ENCODE results near the gene SH3TC2. TPM values are rescaled to one million over a fixed set of nuclear protein-coding genes. Genes with fewer than 3 reads are reported as not detected.
A peak's percentile ranks its signal among the peaks of the same experiment; 100 is the strongest.

Gene SH3TC2
- polyA plus RNA-seq, 2 donors: 1.4 to 5.1 TPM

- Histone ChIP-seq H3K4me3 (ENCODE audit: low read depth in 1 of 2, low read length in 2 of 2) (no peak overlapping the region), H3K27me3 (ENCODE audit: control insufficient read depth in 1 of 2, insufficient read depth in 2 of 2, low read length in 2 of 2) (no peaks in the 10 kb centered on the region), H3K4me1 (ENCODE audit: control insufficient read depth in 2 of 2, insufficient read depth in 2 of 2, low read length in 1 of 2) (peaks cover 2 to 11% of the 10 kb centered on the region in 2 donors), H3K9me3 (ENCODE audit: control insufficient read depth in 2 of 2, insufficient read depth in 1 of 2, low read depth in 1 of 2, low read length in 1 of 2) (no peaks in the 10 kb centered on the region), H3K27ac (ENCODE audit: low read depth in 2 of 2, low read length in 1 of 2) (peak overlapping the region; percentile 67 to 79), H3K36me3 (ENCODE audit: control insufficient read depth in 2 of 2, insufficient read depth in 2 of 2, low read length in 1 of 2) (no peaks in the 10 kb centered on the region)
- WGBS, 2 donors: 71 to 74% methylated on average over 2 of the region's 2 CpGs
Measured at GRCh38 chr5:149063896-149064478, 1.1 kb upstream of the SH3TC2 start.

- no peaks in the 10 kb centered on the region for H3K36me3 ChIP-seq (ENCODE audit: control insufficient read depth in 2 of 2, insufficient read depth in 2 of 2, low read length in 1 of 2)
- 39 to 40% methylated on average over 3 of the region's 3 CpGs for WGBS, 2 donors
- no peaks in the 10 kb centered on the region for H3K27me3 ChIP-seq (ENCODE audit: control insufficient read depth in 1 of 2, insufficient read depth in 2 of 2, low read length in 2 of 2)
- no peak overlapping the region for H3K4me3 ChIP-seq (ENCODE audit: low read depth in 1 of 2, low read length in 2 of 2)
- H3K9me3 ChIP-seq (ENCODE audit: control insufficient read depth in 2 of 2, insufficient read depth in 1 of 2, low read depth in 1 of 2, low read length in 1 of 2): no peaks in the 10 kb centered on the region
- H3K27ac ChIP-seq (ENCODE audit: low read depth in 2 of 2, low read length in 1 of 2): peak overlapping the region; percentile 77 to 90
- H3K4me1 ChIP-seq (ENCODE audit: control insufficient read depth in 2 of 2, insufficient read depth in 2 of 2, low read length in 1 of 2): peaks cover 2 to 11% of the 10 kb centered on the region in 2 donors
Measured at GRCh38 chr5:149062371-149063016, 368 bp downstream of the SH3TC2 start.

- Histone ChIP-seq H3K36me3 (ENCODE audit: control insufficient read depth in 2 of 2, insufficient read depth in 2 of 2, low read length in 1 of 2) (no peaks in the 10 kb centered on the region), H3K4me3 (ENCODE audit: low read depth in 1 of 2, low read length in 2 of 2) (no peak overlapping the region), H3K27me3 (ENCODE audit: control insufficient read depth in 1 of 2, insufficient read depth in 2 of 2, low read length in 2 of 2) (no peaks in the 10 kb centered on the region), H3K27ac (ENCODE audit: low read depth in 2 of 2, low read length in 1 of 2) (peak overlapping the region in 1 of 2 donors; percentile 90), H3K4me1 (ENCODE audit: control insufficient read depth in 2 of 2, insufficient read depth in 2 of 2, low read length in 1 of 2) (peaks cover 2 to 11% of the 10 kb centered on the region in 2 donors), H3K9me3 (ENCODE audit: control insufficient read depth in 2 of 2, insufficient read depth in 1 of 2, low read depth in 1 of 2, low read length in 1 of 2) (no peaks in the 10 kb centered on the region)
- WGBS, 2 donors: 86 to 92% methylated on average over 4 of the region's 4 CpGs
Measured at GRCh38 chr5:149061341-149061740, 1.5 kb downstream of the SH3TC2 start.

GRCh38 chr5:149060325-149060724 is 2.5 kb downstream of the SH3TC2 start:
- H3K36me3 ChIP-seq (ENCODE audit: control insufficient read depth in 2 of 2, insufficient read depth in 2 of 2, low read length in 1 of 2): no peaks in the 10 kb centered on the region
- peaks cover 2 to 11% of the 10 kb centered on the region in 2 donors for H3K4me1 ChIP-seq (ENCODE audit: control insufficient read depth in 2 of 2, insufficient read depth in 2 of 2, low read length in 1 of 2)
- H3K27ac ChIP-seq (ENCODE audit: low read depth in 2 of 2, low read length in 1 of 2): peak overlapping the region in 1 of 2 donors; percentile 3
- no peak overlapping the region for H3K4me3 ChIP-seq (ENCODE audit: low read depth in 1 of 2, low read length in 2 of 2)
- H3K9me3 ChIP-seq (ENCODE audit: control insufficient read depth in 2 of 2, insufficient read depth in 1 of 2, low read depth in 1 of 2, low read length in 1 of 2): no peaks in the 10 kb centered on the region
- WGBS, 2 donors: 2 to 6% methylated on average over 1 of the region's 1 CpG
- H3K27me3 ChIP-seq (ENCODE audit: control insufficient read depth in 1 of 2, insufficient read depth in 2 of 2, low read length in 2 of 2): no peaks in the 10 kb centered on the region

- H3K36me3 ChIP-seq (ENCODE audit: control insufficient read depth in 2 of 2, insufficient read depth in 2 of 2, low read length in 1 of 2): no peaks in the 10 kb centered on the region
- no peak overlapping the region for H3K27ac ChIP-seq (ENCODE audit: low read depth in 2 of 2, low read length in 1 of 2)
- H3K4me3 ChIP-seq (ENCODE audit: low read depth in 1 of 2, low read length in 2 of 2): no peak overlapping the region
- no peaks in the 10 kb centered on the region for H3K27me3 ChIP-seq (ENCODE audit: control insufficient read depth in 1 of 2, insufficient read depth in 2 of 2, low read length in 2 of 2)
- H3K4me1 ChIP-seq (ENCODE audit: control insufficient read depth in 2 of 2, insufficient read depth in 2 of 2, low read length in 1 of 2): peaks cover 2 to 5% of the 10 kb centered on the region in 2 donors
- no peaks in the 10 kb centered on the region for H3K9me3 ChIP-seq (ENCODE audit: control insufficient read depth in 2 of 2, insufficient read depth in 1 of 2, low read depth in 1 of 2, low read length in 1 of 2)
- 74 to 77% methylated on average over 3 of the region's 3 CpGs for WGBS, 2 donors
Measured at GRCh38 chr5:149056616-149057165, 6.2 kb downstream of the SH3TC2 start.

- Histone ChIP-seq H3K4me3 (ENCODE audit: low read depth in 1 of 2, low read length in 2 of 2) (no peak overlapping the region), H3K27me3 (ENCODE audit: control insufficient read depth in 1 of 2, insufficient read depth in 2 of 2, low read length in 2 of 2) (no peaks in the 10 kb centered on the region), H3K9me3 (ENCODE audit: control insufficient read depth in 2 of 2, insufficient read depth in 1 of 2, low read depth in 1 of 2, low read length in 1 of 2) (no peaks in the 10 kb centered on the region), H3K4me1 (ENCODE audit: control insufficient read depth in 2 of 2, insufficient read depth in 2 of 2, low read length in 1 of 2) (peaks cover 2 to 3% of the 10 kb centered on the region in 2 donors), H3K27ac (ENCODE audit: low read depth in 2 of 2, low read length in 1 of 2) (no peak overlapping the region), H3K36me3 (ENCODE audit: control insufficient read depth in 2 of 2, insufficient read depth in 2 of 2, low read length in 1 of 2) (no peaks in the 10 kb centered on the region)
- 90% methylated on average over 2 of the region's 2 CpGs for WGBS, 2 donors
Measured at GRCh38 chr5:149054416-149054815, 8.4 kb downstream of the SH3TC2 start.

- Histone ChIP-seq H3K36me3 (ENCODE audit: control insufficient read depth in 2 of 2, insufficient read depth in 2 of 2, low read length in 1 of 2) (no peaks in the 10 kb centered on the region), H3K9me3 (ENCODE audit: control insufficient read depth in 2 of 2, insufficient read depth in 1 of 2, low read depth in 1 of 2, low read length in 1 of 2) (no peaks in the 10 kb centered on the region)
- 39 to 40% methylated on average over 2 of the region's 2 CpGs for WGBS, 2 donors
Measured at GRCh38 chr5:149053072-149053695, 9.7 kb downstream of the SH3TC2 start.

GRCh38 chr5:149049371-149049781 is 13.5 kb downstream of the SH3TC2 start:
- Histone ChIP-seq H3K9me3 (ENCODE audit: control insufficient read depth in 2 of 2, insufficient read depth in 1 of 2, low read depth in 1 of 2, low read length in 1 of 2) (no peaks in the 10 kb centered on the region), H3K4me1 (ENCODE audit: control insufficient read depth in 2 of 2, insufficient read depth in 2 of 2, low read length in 1 of 2) (peaks cover 2 to 3% of the 10 kb centered on the region in 2 donors), H3K4me3 (ENCODE audit: low read depth in 1 of 2, low read length in 2 of 2) (no peak overlapping the region), H3K36me3 (ENCODE audit: control insufficient read depth in 2 of 2, insufficient read depth in 2 of 2, low read length in 1 of 2) (no peaks in the 10 kb centered on the region), H3K27ac (ENCODE audit: low read depth in 2 of 2, low read length in 1 of 2) (no peak overlapping the region), H3K27me3 (ENCODE audit: control insufficient read depth in 1 of 2, insufficient read depth in 2 of 2, low read length in 2 of 2) (no peaks in the 10 kb centered on the region)
- WGBS, 2 donors: 74% methylated on average over 3 of the region's 3 CpGs

More at GRCh38 chr5:149053072-149053695, 9.7 kb downstream of the SH3TC2 start:
- H3K27me3 ChIP-seq (ENCODE audit: control insufficient read depth in 1 of 2, insufficient read depth in 2 of 2, low read length in 2 of 2): no peaks in the 10 kb centered on the region
- peak overlapping the region; percentile 82 to 84 for H3K27ac ChIP-seq (ENCODE audit: low read depth in 2 of 2, low read length in 1 of 2)
- H3K4me3 ChIP-seq (ENCODE audit: low read depth in 1 of 2, low read length in 2 of 2): no peak overlapping the region
- peaks cover 2 to 3% of the 10 kb centered on the region in 2 donors for H3K4me1 ChIP-seq (ENCODE audit: control insufficient read depth in 2 of 2, insufficient read depth in 2 of 2, low read length in 1 of 2)

GRCh38 chr5:149048811-149049210 is 14.1 kb downstream of the SH3TC2 start:
- Histone ChIP-seq H3K27me3 (ENCODE audit: control insufficient read depth in 1 of 2, insufficient read depth in 2 of 2, low read length in 2 of 2) (no peaks in the 10 kb centered on the region), H3K27ac (ENCODE audit: low read depth in 2 of 2, low read length in 1 of 2) (no peak overlapping the region), H3K4me3 (ENCODE audit: low read depth in 1 of 2, low read length in 2 of 2) (no peak overlapping the region), H3K4me1 (ENCODE audit: control insufficient read depth in 2 of 2, insufficient read depth in 2 of 2, low read length in 1 of 2) (peaks cover 2 to 3% of the 10 kb centered on the region in 2 donors), H3K36me3 (ENCODE audit: control insufficient read depth in 2 of 2, insufficient read depth in 2 of 2, low read length in 1 of 2) (no peaks in the 10 kb centered on the region), H3K9me3 (ENCODE audit: control insufficient read depth in 2 of 2, insufficient read depth in 1 of 2, low read depth in 1 of 2, low read length in 1 of 2) (no peaks in the 10 kb centered on the region)
- 84 to 90% methylated on average over 4 of the region's 4 CpGs for WGBS, 2 donors

Measured in esophagus (tissue), 2 donors.